Measurements from ENCODE around the gene ARHGAP8. TPM values are rescaled to one million over a fixed set of nuclear protein-coding genes. Genes with fewer than 3 reads are reported as not detected.

Gene ARHGAP8
- total and polyA plus RNA-seq, 2 donors: 1.5 to 4.5 TPM

GRCh38 chr22:44813416-44813815 lies 61.0 kb downstream of the ARHGAP8 start:
- Histone ChIP-seq H3K9me3 (ENCODE audit: control insufficient read depth in 2 of 2, insufficient read depth in 1 of 2, low read length in 1 of 2) (no peaks in the 10 kb centered on the region), H3K27me3 (ENCODE audit: control insufficient read depth in 2 of 2, insufficient read depth in 1 of 2, low read length in 1 of 2) (no peaks in the 10 kb centered on the region), H3K4me3 (ENCODE audit: low read length in 2 of 2) (no peak overlapping the region), H3K27ac (ENCODE audit: low read depth in 1 of 2, low read length in 1 of 2) (no peak overlapping the region), H3K36me3 (ENCODE audit: control insufficient read depth in 2 of 2, insufficient read depth in 2 of 2, low read length in 1 of 2) (no peaks in the 10 kb centered on the region), H3K4me1 (ENCODE audit: control insufficient read depth in 2 of 2, insufficient read depth in 2 of 2, low read length in 2 of 2) (no peaks in the 10 kb centered on the region)
- no peak for DNase-seq (ENCODE audit: low read depth in 6 of 9, low spot score in 9 of 9)
- WGBS: 96% methylated on average over 2 of the region's 2 CpGs

GRCh38 chr22:44814266-44815098 lies 62.1 kb downstream of the ARHGAP8 start:
- H3K4me3 ChIP-seq (ENCODE audit: low read length in 2 of 2): no peak overlapping the region
- H3K4me1 ChIP-seq (ENCODE audit: control insufficient read depth in 2 of 2, insufficient read depth in 2 of 2, low read length in 2 of 2): no peaks in the 10 kb centered on the region
- no peaks in the 10 kb centered on the region for H3K27me3 ChIP-seq (ENCODE audit: control insufficient read depth in 2 of 2, insufficient read depth in 1 of 2, low read length in 1 of 2)
- DNase-seq (ENCODE audit: low read depth in 6 of 9, low spot score in 9 of 9): no peak
- H3K9me3 ChIP-seq (ENCODE audit: control insufficient read depth in 2 of 2, insufficient read depth in 1 of 2, low read length in 1 of 2): no peaks in the 10 kb centered on the region
- 95% methylated on average over 25 of the region's 25 CpGs for WGBS
- H3K27ac ChIP-seq (ENCODE audit: low read depth in 1 of 2, low read length in 1 of 2): no peak overlapping the region
- H3K36me3 ChIP-seq (ENCODE audit: control insufficient read depth in 2 of 2, insufficient read depth in 2 of 2, low read length in 1 of 2): no peaks in the 10 kb centered on the region

GRCh38 chr22:44815099-44816070 lies 63.0 kb downstream of the ARHGAP8 start:
- Histone ChIP-seq H3K4me1 (ENCODE audit: control insufficient read depth in 2 of 2, insufficient read depth in 2 of 2, low read length in 2 of 2) (no peaks in the 10 kb centered on the region), H3K27me3 (ENCODE audit: control insufficient read depth in 2 of 2, insufficient read depth in 1 of 2, low read length in 1 of 2) (no peaks in the 10 kb centered on the region), H3K4me3 (ENCODE audit: low read length in 2 of 2) (no peak overlapping the region), H3K9me3 (ENCODE audit: control insufficient read depth in 2 of 2, insufficient read depth in 1 of 2, low read length in 1 of 2) (no peaks in the 10 kb centered on the region), H3K27ac (ENCODE audit: low read depth in 1 of 2, low read length in 1 of 2) (no peak overlapping the region), H3K36me3 (ENCODE audit: control insufficient read depth in 2 of 2, insufficient read depth in 2 of 2, low read length in 1 of 2) (no peaks in the 10 kb centered on the region)
- WGBS: 91% methylated on average over 27 of the region's 27 CpGs
- DNase-seq (ENCODE audit: low read depth in 6 of 9, low spot score in 9 of 9): no peak

- Histone ChIP-seq H3K36me3 (ENCODE audit: control insufficient read depth in 2 of 2, insufficient read depth in 2 of 2, low read length in 1 of 2) (no peaks in the 10 kb centered on the region), H3K4me1 (ENCODE audit: control insufficient read depth in 2 of 2, insufficient read depth in 2 of 2, low read length in 2 of 2) (no peaks in the 10 kb centered on the region), H3K9me3 (ENCODE audit: control insufficient read depth in 2 of 2, insufficient read depth in 1 of 2, low read length in 1 of 2) (no peaks in the 10 kb centered on the region), H3K27ac (ENCODE audit: low read depth in 1 of 2, low read length in 1 of 2) (no peak overlapping the region), H3K27me3 (ENCODE audit: control insufficient read depth in 2 of 2, insufficient read depth in 1 of 2, low read length in 1 of 2) (no peaks in the 10 kb centered on the region), H3K4me3 (ENCODE audit: low read length in 2 of 2) (no peak overlapping the region)
- 84% methylated on average over 11 of the region's 11 CpGs for WGBS
- DNase-seq (ENCODE audit: low read depth in 6 of 9, low spot score in 9 of 9): no peak
These were observed 63.8 kb downstream of the ARHGAP8 start for GRCh38 chr22:44816141-44816540.

- Histone ChIP-seq H3K9me3 (ENCODE audit: control insufficient read depth in 2 of 2, insufficient read depth in 1 of 2, low read length in 1 of 2) (no peaks in the 10 kb centered on the region), H3K27me3 (ENCODE audit: control insufficient read depth in 2 of 2, insufficient read depth in 1 of 2, low read length in 1 of 2) (no peaks in the 10 kb centered on the region), H3K4me3 (ENCODE audit: low read length in 2 of 2) (no peak overlapping the region), H3K4me1 (ENCODE audit: control insufficient read depth in 2 of 2, insufficient read depth in 2 of 2, low read length in 2 of 2) (no peaks in the 10 kb centered on the region), H3K27ac (ENCODE audit: low read depth in 1 of 2, low read length in 1 of 2) (no peak overlapping the region), H3K36me3 (ENCODE audit: control insufficient read depth in 2 of 2, insufficient read depth in 2 of 2, low read length in 1 of 2) (no peaks in the 10 kb centered on the region)
- no peak for DNase-seq (ENCODE audit: low read depth in 6 of 9, low spot score in 9 of 9)
- 98% methylated on average over 5 of the region's 5 CpGs for WGBS
These were observed 66.4 kb downstream of the ARHGAP8 start for GRCh38 chr22:44818727-44819126.

GRCh38 chr22:44819966-44820631 lies 67.7 kb downstream of the ARHGAP8 start:
- H3K27me3 ChIP-seq (ENCODE audit: control insufficient read depth in 2 of 2, insufficient read depth in 1 of 2, low read length in 1 of 2): no peaks in the 10 kb centered on the region
- no peak overlapping the region for H3K4me3 ChIP-seq (ENCODE audit: low read length in 2 of 2)
- no peaks in the 10 kb centered on the region for H3K9me3 ChIP-seq (ENCODE audit: control insufficient read depth in 2 of 2, insufficient read depth in 1 of 2, low read length in 1 of 2)
- H3K4me1 ChIP-seq (ENCODE audit: control insufficient read depth in 2 of 2, insufficient read depth in 2 of 2, low read length in 2 of 2): no peaks in the 10 kb centered on the region
- no peaks in the 10 kb centered on the region for H3K36me3 ChIP-seq (ENCODE audit: control insufficient read depth in 2 of 2, insufficient read depth in 2 of 2, low read length in 1 of 2)
- no peak overlapping the region for H3K27ac ChIP-seq (ENCODE audit: low read depth in 1 of 2, low read length in 1 of 2)
- 81% methylated on average over 18 of the region's 18 CpGs for WGBS
- DNase-seq (ENCODE audit: low read depth in 6 of 9, low spot score in 9 of 9): no peak

GRCh38 chr22:44821741-44822475 lies 69.5 kb downstream of the ARHGAP8 start:
- DNase-seq (ENCODE audit: low read depth in 6 of 9, low spot score in 9 of 9): no peak
- Histone ChIP-seq H3K4me3 (ENCODE audit: low read length in 2 of 2) (no peak overlapping the region), H3K27ac (ENCODE audit: low read depth in 1 of 2, low read length in 1 of 2) (no peak overlapping the region), H3K27me3 (ENCODE audit: control insufficient read depth in 2 of 2, insufficient read depth in 1 of 2, low read length in 1 of 2) (no peaks in the 10 kb centered on the region), H3K4me1 (ENCODE audit: control insufficient read depth in 2 of 2, insufficient read depth in 2 of 2, low read length in 2 of 2) (no peaks in the 10 kb centered on the region), H3K36me3 (ENCODE audit: control insufficient read depth in 2 of 2, insufficient read depth in 2 of 2, low read length in 1 of 2) (no peaks in the 10 kb centered on the region), H3K9me3 (ENCODE audit: control insufficient read depth in 2 of 2, insufficient read depth in 1 of 2, low read length in 1 of 2) (no peaks in the 10 kb centered on the region)
- WGBS: 90% methylated on average over 24 of the region's 24 CpGs

GRCh38 chr22:44822534-44822933 lies 70.2 kb downstream of the ARHGAP8 start:
- DNase-seq (ENCODE audit: low read depth in 6 of 9, low spot score in 9 of 9): no peak
- no peak overlapping the region for H3K4me3 ChIP-seq (ENCODE audit: low read length in 2 of 2)
- no peaks in the 10 kb centered on the region for H3K27me3 ChIP-seq (ENCODE audit: control insufficient read depth in 2 of 2, insufficient read depth in 1 of 2, low read length in 1 of 2)
- no peak overlapping the region for H3K27ac ChIP-seq (ENCODE audit: low read depth in 1 of 2, low read length in 1 of 2)
- H3K4me1 ChIP-seq (ENCODE audit: control insufficient read depth in 2 of 2, insufficient read depth in 2 of 2, low read length in 2 of 2): no peaks in the 10 kb centered on the region
- no peaks in the 10 kb centered on the region for H3K36me3 ChIP-seq (ENCODE audit: control insufficient read depth in 2 of 2, insufficient read depth in 2 of 2, low read length in 1 of 2)
- WGBS: 92% methylated on average over 13 of the region's 13 CpGs
- no peaks in the 10 kb centered on the region for H3K9me3 ChIP-seq (ENCODE audit: control insufficient read depth in 2 of 2, insufficient read depth in 1 of 2, low read length in 1 of 2)

Data from thymus (tissue), 11 donors.